Measurements from ENCODE around the gene LGR5.

LGR5 gene

GRCh38 chr12:71605039-71605438 lies 165.4 kb downstream of the LGR5 start:
- DNase-seq = no peak

GRCh38 chr12:71607494-71608330 lies 168.1 kb downstream of the LGR5 start:
- no peak for DNase-seq

GRCh38 chr12:71610031-71610795 lies 170.6 kb downstream of the LGR5 start:
- DNase-seq = no peak

GRCh38 chr12:71621938-71622337 lies 182.3 kb downstream of the LGR5 start:
- DNase-seq = no peak

GRCh38 chr12:71625476-71625875 lies 185.9 kb downstream of the LGR5 start:
- no peak for DNase-seq

- no peak for DNase-seq
These were observed 186.5 kb downstream of the LGR5 start for GRCh38 chr12:71626098-71626497.

GRCh38 chr12:71626768-71627167 lies 187.2 kb downstream of the LGR5 start:
- no peak for DNase-seq

- DNase-seq = no peak
These were observed 187.9 kb downstream of the LGR5 start for GRCh38 chr12:71627438-71628002.

All from activated CD4-positive, alpha-beta T cell treated with anti-CD3 and anti-CD28 coated beads, Interleukin-2, amount 50 U/mL, for 48 hours (primary cell).